GM12801 (cell line): Measurements from ENCODE around the gene HOXA9.

Source experiments
- TF ChIP-seq, protein P1 (sequence below): IDR thresholded peaks from one replicate; pipeline ENCODE4 v1.5.1; 2011; ENCODE audit warnings: control low read depth; ENCODE audit not compliant: insufficient read length; ENCODE audit errors: extremely low read depth

The HOXA9 gene

DNA sequence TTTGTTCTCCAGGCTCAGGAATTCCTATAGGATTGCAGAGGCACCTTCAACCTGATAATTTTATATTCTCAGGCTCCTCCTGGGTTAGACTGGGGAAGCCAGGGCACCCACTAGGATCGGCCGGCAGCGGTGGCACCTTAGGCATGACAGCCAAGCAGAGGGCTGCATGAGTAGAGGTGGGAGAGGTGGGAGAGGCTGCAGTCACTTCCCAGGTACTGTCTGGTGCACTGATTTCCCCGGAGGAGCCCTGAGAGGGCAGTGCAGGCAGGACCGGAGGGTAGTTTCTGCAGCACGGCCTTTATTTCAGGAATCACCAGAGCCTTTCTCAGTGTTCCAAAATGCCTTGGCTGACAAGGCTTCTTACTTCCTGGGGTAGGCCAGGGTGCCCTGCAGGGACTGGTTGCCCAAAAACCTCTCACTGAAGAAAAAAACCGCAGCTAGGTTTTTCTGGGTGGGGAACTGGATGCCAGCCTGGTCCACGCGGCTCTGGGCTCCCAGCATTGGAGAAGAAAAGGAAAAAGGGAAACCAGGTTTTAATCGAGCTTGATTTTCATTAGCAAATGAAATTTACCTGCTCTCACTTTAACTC is 38.1 kb upstream of the HOXA9 start:
- TF ChIP-seq, protein P1, sequence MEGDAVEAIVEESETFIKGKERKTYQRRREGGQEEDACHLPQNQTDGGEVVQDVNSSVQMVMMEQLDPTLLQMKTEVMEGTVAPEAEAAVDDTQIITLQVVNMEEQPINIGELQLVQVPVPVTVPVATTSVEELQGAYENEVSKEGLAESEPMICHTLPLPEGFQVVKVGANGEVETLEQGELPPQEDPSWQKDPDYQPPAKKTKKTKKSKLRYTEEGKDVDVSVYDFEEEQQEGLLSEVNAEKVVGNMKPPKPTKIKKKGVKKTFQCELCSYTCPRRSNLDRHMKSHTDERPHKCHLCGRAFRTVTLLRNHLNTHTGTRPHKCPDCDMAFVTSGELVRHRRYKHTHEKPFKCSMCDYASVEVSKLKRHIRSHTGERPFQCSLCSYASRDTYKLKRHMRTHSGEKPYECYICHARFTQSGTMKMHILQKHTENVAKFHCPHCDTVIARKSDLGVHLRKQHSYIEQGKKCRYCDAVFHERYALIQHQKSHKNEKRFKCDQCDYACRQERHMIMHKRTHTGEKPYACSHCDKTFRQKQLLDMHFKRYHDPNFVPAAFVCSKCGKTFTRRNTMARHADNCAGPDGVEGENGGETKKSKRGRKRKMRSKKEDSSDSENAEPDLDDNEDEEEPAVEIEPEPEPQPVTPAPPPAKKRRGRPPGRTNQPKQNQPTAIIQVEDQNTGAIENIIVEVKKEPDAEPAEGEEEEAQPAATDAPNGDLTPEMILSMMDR, result no peak

DNA sequence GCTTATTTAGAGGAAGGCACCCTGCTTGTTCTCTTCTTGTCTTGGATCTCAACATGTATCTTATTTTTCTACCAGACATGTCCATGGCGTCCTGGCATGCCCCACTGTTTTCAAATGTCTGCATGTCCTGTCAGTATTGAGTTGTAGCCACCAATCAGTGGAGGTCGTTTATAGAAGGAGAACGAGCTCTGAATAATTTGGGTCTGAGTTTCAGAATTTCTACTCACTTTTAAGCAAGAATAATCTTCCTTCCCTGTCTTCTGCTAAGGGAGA is 37.5 kb upstream of the HOXA9 start:
- TF ChIP-seq, protein P1, result no peak

DNA sequence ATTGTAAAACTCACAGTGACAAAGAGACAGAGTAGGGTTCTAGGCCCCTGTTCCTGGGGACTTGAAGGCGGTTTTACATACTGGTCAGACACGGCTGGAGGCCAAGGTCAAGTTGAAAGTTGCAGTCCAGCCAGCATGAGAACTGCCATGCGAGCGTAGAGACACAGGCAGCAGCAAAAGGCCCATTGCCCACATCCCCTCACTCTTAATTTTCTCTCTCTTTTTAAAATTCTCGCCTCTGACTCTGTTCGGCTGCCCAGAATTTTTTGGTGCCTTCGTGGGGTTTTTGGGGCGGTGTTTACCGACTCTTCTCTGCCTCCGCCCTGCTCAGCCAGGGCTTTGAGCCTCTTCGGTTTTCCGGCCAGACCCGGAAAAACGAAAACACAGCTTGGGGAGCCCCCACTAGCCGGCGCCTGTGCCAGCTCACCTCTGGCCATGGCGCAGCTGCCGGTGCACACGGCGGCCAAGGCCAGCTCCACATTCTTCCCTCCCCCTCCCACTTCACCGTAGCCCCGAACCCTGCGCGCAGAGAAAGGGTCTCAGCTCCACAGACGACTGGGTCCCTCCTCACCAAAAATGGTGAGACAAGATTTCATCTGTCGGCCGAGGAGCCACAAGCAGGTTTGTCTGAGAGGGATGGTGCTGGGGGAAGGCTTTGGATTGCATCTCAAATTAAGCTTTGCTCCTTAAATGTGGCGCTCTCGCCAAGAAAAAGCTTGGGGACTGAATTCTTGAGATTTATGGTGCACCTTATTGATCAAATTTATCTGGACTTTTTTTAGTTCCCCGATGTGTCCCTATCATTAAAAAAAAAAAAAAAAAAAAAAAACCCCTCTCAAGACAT is 36.9 kb upstream of the HOXA9 start:
- TF ChIP-seq, protein P1, result no peak

DNA sequence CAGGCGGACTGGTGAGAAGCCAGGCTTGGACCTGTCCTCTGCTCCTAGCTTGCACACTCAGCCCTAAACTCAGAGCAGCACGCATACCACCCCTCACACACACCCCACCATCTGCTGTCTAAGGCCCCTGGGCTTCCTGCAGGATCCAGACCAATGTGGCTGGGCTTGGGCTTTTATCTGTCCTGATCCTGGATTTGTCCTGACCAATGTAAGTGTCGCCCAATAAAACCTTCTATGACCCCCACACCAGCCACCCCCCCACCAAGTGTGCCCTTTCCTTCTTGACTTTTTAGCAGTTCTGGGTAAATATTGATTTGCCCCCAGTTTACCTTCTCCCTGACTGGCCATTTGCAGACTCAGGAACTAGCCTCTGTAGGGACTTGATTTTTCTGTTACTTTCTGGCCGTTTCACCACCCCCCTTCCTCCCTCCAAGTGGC is 36.3 kb upstream of the HOXA9 start:
- TF ChIP-seq, protein P1, result no peak

DNA sequence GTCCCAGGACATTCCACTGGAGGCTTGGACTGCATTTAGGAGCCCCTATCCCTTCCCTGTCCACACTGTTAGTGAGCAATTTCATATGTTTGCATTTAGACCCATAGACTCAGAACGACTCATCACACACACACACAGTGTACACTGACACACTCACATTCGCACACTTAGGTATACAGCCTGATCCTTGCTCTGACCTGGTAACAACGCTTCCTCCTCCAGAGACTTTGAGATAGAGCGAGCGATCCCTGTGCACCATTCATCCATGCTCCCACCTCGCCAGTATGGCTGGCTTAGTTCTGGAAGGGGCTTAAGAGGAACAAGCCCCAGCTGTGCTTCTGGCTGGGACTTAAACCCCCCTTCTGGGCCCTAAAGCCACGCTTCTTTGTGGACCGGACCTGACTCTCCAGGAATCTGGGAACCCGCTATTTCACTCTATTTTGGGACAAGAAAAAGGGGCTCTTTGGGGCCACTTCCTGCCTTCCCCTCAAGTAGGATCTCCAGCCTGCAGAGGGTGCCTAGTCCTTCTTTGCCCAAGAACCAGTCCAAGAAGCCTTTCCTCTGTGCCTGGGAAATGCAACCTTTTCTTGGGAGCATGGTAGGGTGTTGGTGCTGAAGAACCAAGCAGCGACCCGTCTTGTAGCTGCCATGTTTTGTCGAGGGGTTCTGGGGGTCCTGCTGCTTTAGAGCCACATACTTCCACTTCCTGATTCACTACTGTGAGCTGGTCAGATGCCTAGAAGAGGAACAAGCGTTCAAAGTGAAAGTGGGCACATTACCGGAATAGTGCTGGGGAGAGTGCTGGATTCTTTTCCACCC is 35.6 kb upstream of the HOXA9 start:
- TF ChIP-seq, protein P1, result no peak

DNA sequence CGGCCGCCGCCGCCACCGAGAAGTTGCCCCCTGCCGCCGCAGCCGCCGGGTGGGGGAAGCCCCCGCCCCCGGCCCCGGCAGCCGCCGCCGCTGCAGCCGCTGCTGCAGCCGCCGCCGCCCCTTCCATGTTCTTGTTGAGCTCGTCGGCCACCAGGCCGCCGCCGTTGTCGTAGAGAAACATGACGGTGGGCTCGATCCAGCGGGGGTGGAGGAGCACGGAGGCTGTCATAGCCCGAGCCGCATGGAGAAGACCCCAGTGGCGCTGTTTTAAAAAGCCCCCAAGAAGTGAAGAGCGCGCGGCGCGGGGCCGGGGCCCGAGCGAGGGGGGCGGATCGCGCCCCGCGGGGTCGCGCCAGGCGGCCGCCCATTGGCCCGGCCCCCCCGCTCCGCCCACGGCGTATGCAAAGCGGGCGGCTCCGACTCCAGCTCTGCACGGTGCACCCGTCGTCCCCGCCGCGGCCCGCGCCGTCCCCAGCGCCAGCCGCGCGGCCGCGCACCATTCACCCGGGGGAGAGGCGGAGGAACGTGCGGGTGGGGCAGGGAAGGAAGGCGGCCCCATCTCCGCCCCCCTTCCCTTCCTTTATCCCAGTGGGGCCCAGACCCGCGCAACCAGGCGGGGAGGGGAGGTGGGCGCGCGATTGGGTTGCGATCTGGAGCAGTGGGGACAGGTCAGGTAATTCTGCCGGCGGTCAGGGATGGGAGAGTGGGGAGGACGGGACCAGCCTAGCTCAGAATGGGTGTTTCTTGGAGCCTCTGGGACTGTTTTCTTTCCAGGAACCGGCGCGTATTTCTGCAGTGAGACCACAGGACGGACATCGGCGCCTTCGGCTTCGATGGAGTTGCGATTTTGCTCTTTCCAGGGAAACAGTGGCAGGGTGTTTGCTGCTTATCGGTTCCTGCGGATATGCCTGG is 34.8 kb upstream of the HOXA9 start, which contains the start of gene HOXA13:
Gene HOXA13, minus strand, starts transcription at position 243 of the 912 bp plus-strand sequence. Its CDS starts 14 bp downstream, at position 229.
- TF ChIP-seq, protein P1, result no peak
